Activated naive CD4-positive, alpha-beta T cell treated with anti-CD3 and anti-CD28 coated beads, Interleukin-2, amount 10 ng/mL, durations not matched to agents 7 days and 5 days (primary cell): ENCODE measurements around the gene OTOF.

Experiments
- CTCF ChIA-PET: fragments of 350-600 bp; sonication (Branson Sonifier 250); formaldehyde crosslinking; loops from one replicate; lab custom pipeline; 2021; ENCODE audit warnings: antibody characterized with exemption; lab: Charles Lee
- DNase-seq: peaks from one replicate; pipeline ENCODE4 v3.0.0-alpha.2; 2020
- H3K27ac Mint-ChIP-seq: one replicate; pipeline ENCODE4 v1.8.0; 2021; ENCODE audit warnings: mild to moderate bottlenecking, moderate library complexity, mixed read lengths
- H3K27me3 Mint-ChIP-seq: one replicate; pipeline ENCODE4 v1.8.0; 2021; ENCODE audit warnings: mild to moderate bottlenecking, mixed read lengths
- H3K36me3 Mint-ChIP-seq: one replicate; pipeline ENCODE4 v1.8.0; 2021; ENCODE audit warnings: mixed read lengths
- H3K4me1 Mint-ChIP-seq: one replicate; pipeline ENCODE4 v1.8.0; 2021; ENCODE audit warnings: mixed read lengths
- H3K4me3 Mint-ChIP-seq: one replicate; pipeline ENCODE4 v1.8.0; 2021; ENCODE audit warnings: mild to moderate bottlenecking, moderate library complexity, mixed read lengths
- H3K9me3 Mint-ChIP-seq: one replicate; pipeline ENCODE4 v1.8.0; 2021; ENCODE audit warnings: mixed read lengths

The OTOF gene

GRCh38 chr2:26477911-26478253 is at the start of gene OTOF:
OTOF (minus strand) TSS chr2:26478124.
- peak within 1 kb of the TSS; percentile 61 for H3K27ac Mint-ChIP-seq
- H3K27me3 Mint-ChIP-seq, result peaks cover 4% of the 10 kb centered on the region
- H3K4me3 Mint-ChIP-seq, result peak within 1 kb of the TSS; percentile 29
- no peak for DNase-seq
- H3K4me1 Mint-ChIP-seq, result peaks cover 5% of the 10 kb centered on the region
- no peaks in the 10 kb centered on the region for H3K36me3 Mint-ChIP-seq
- H3K9me3 Mint-ChIP-seq, result peaks cover 4% of the 10 kb centered on the region
- CTCF ChIA-PET, result interaction anchor here (1.2 to 2.5 kb wide), 3 partner anchors 9 to 25 kb away, joined by 3 to 11 read pairs (median 5); no protein-coding TSS in a partner anchor

- H3K4me1 Mint-ChIP-seq, result no peaks in the 10 kb centered on the region
- peaks cover 14% of the 10 kb centered on the region for H3K27me3 Mint-ChIP-seq
- no peak overlapping the region for H3K4me3 Mint-ChIP-seq
- no peaks in the 10 kb centered on the region for H3K9me3 Mint-ChIP-seq
- no peak for DNase-seq
- CTCF ChIA-PET, result no interaction called here
- H3K27ac Mint-ChIP-seq, result no peak overlapping the region
- no peaks in the 10 kb centered on the region for H3K36me3 Mint-ChIP-seq
Measured at GRCh38 chr2:26526589-26526988, 48.7 kb upstream of the OTOF start.

DNA sequence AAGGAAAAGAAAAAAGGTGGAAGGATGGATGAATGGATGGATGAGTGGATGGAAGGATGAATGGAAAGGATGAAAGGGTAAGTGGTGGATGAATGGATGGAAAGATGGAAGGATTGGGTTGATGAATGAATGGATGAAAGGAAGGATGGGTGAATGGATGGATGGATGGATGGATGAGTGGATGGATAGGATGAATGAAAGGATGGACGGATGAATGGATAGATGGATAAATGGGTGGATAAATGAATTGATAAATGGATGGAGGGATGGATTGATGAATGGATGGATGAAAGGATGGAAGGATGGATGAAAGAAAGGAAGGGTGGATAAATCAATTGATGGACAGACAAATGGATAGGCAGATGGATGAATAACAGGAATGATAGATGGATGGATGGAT is 48.2 kb upstream of the OTOF start:
- Mint-ChIP-seq H3K27ac (no peak overlapping the region), H3K36me3 (no peaks in the 10 kb centered on the region), H3K4me1 (no peaks in the 10 kb centered on the region), H3K9me3 (no peaks in the 10 kb centered on the region), H3K4me3 (no peak overlapping the region), H3K27me3 (peaks cover 18% of the 10 kb centered on the region)
- no peak for DNase-seq
- CTCF ChIA-PET, result no interaction called here

GRCh38 chr2:26523750-26524149 is 45.8 kb upstream of the OTOF start:
- no peak overlapping the region for H3K27ac Mint-ChIP-seq
- no peaks in the 10 kb centered on the region for H3K9me3 Mint-ChIP-seq
- no peaks in the 10 kb centered on the region for H3K36me3 Mint-ChIP-seq
- CTCF ChIA-PET, result no interaction called here
- H3K4me1 Mint-ChIP-seq, result peaks cover 12% of the 10 kb centered on the region
- H3K4me3 Mint-ChIP-seq, result no peak overlapping the region
- no peak for DNase-seq
- peaks cover 23% of the 10 kb centered on the region for H3K27me3 Mint-ChIP-seq

- no peak overlapping the region for H3K27ac Mint-ChIP-seq
- H3K9me3 Mint-ChIP-seq, result no peaks in the 10 kb centered on the region
- peaks cover 12% of the 10 kb centered on the region for H3K4me1 Mint-ChIP-seq
- CTCF ChIA-PET, result no interaction called here
- H3K36me3 Mint-ChIP-seq, result no peaks in the 10 kb centered on the region
- peaks cover 23% of the 10 kb centered on the region for H3K27me3 Mint-ChIP-seq
- DNase-seq, result no peak
- no peak overlapping the region for H3K4me3 Mint-ChIP-seq
Measured at GRCh38 chr2:26522751-26523171, 44.8 kb upstream of the OTOF start.

DNA sequence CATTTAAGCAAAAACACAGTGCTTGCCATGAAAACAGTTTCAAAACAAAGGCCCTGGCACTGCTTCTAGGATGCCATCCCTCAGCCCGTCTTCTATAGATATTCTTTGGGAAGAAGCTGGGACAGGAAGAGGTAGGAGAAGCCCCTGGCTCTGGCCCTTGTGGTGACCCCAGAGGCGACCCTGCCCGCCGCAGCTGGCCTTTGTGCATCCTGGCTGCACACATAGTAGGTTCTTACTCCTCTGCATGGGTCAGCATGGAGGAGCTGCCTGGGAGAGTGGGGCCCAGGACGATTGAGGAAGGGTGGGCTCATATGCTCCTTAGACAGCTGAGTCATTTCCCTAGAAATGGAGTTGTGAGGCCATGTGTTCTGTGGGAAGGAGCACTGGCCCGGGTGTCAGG is 44.4 kb upstream of the OTOF start:
- no peaks in the 10 kb centered on the region for H3K9me3 Mint-ChIP-seq
- no peak overlapping the region for H3K27ac Mint-ChIP-seq
- no peaks in the 10 kb centered on the region for H3K36me3 Mint-ChIP-seq
- H3K4me1 Mint-ChIP-seq, result peaks cover 12% of the 10 kb centered on the region
- peaks cover 26% of the 10 kb centered on the region for H3K27me3 Mint-ChIP-seq
- CTCF ChIA-PET, result interaction anchor here (0.7 to 1.0 kb wide), 2 partner anchors 54 to 197 kb away, joined by 3 read pairs; no protein-coding TSS in a partner anchor
- no peak for DNase-seq
- H3K4me3 Mint-ChIP-seq, result no peak overlapping the region

- CTCF ChIA-PET, result interaction anchor here (0.7 to 1.0 kb wide), 2 partner anchors 55 to 196 kb away, joined by 3 read pairs; no protein-coding TSS in a partner anchor
Measured at GRCh38 chr2:26521913-26522180, 43.9 kb upstream of the OTOF start.

GRCh38 chr2:26521054-26521912 is 43.4 kb upstream of the OTOF start:
- CTCF ChIA-PET, result interaction anchor here (0.7 to 1.0 kb wide), 4 partner anchors 23 to 196 kb away, joined by 3 to 5 read pairs (median 3); no protein-coding TSS in a partner anchor
- DNase-seq, result no peak
- Mint-ChIP-seq H3K4me3 (no peak overlapping the region), H3K4me1 (peaks cover 12% of the 10 kb centered on the region), H3K27me3 (peaks cover 26% of the 10 kb centered on the region), H3K36me3 (no peaks in the 10 kb centered on the region), H3K9me3 (no peaks in the 10 kb centered on the region), H3K27ac (no peak overlapping the region)

More at GRCh38 chr2:26521913-26522180, 43.9 kb upstream of the OTOF start:
- Mint-ChIP-seq H3K4me1 (peaks cover 12% of the 10 kb centered on the region), H3K27me3 (peaks cover 26% of the 10 kb centered on the region), H3K9me3 (no peaks in the 10 kb centered on the region), H3K36me3 (no peaks in the 10 kb centered on the region), H3K27ac (no peak overlapping the region), H3K4me3 (no peak overlapping the region)
- DNase-seq, result no peak

DNA sequence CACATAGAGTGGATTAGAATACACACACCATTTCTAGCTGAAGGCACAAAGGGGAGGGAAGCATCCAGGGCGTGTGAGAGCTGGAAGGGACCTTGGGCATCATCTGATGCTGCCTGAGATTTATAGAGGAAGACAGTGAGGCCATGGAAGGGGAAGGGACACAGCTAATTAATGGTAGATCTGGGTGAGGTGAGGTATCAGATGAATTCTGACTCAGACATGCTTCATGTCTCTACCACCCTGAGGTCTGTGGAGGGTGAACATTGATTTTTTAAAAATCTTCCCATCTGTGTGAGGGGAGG is 42.2 kb upstream of the OTOF start:
- H3K4me1 Mint-ChIP-seq, result peaks cover 12% of the 10 kb centered on the region
- H3K36me3 Mint-ChIP-seq, result no peaks in the 10 kb centered on the region
- no peaks in the 10 kb centered on the region for H3K9me3 Mint-ChIP-seq
- peaks cover 26% of the 10 kb centered on the region for H3K27me3 Mint-ChIP-seq
- H3K27ac Mint-ChIP-seq, result no peak overlapping the region
- CTCF ChIA-PET, result interaction anchor here (1.2 kb wide), 1 partner anchor 18 kb away, joined by 4 read pairs; no protein-coding TSS in a partner anchor
- DNase-seq, result no peak
- H3K4me3 Mint-ChIP-seq, result no peak overlapping the region

DNA sequence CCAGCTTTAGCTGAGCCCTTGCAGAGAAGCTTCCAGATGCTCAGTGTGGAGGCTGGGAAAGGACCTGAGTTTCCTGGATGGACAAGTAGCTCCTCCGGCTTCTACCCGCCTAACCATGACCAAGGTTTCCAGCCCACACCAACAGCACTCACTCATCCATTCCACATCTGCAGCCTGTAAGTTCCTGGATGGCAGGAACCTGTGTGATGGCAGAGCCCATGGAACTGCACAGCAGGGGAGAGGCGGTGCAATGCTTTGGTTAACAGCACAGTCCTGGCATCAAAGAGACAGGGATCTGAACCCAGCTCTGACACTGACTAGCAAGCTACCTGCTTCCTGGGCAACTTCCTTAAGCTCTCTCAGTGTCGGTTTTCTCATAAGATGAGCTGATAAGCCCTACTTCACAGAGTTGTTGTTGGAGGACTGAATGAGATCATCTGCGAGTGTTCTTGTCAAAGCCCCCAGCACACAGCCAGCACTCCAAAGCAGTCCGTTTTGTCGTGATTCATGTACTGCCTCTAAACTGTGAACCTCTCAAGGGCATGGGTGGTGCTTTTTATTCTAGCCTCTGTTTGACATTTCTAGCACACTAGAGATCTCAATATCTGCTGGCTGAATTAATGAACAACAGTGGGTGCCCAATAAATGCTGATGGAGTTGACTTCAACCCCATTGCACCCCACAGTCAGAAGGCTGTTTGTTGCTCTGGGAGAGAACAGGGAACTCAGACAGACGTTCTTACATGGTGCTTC is 41.6 kb upstream of the OTOF start:
- H3K4me3 Mint-ChIP-seq, result no peak overlapping the region
- no peaks in the 10 kb centered on the region for H3K9me3 Mint-ChIP-seq
- H3K27ac Mint-ChIP-seq, result no peak overlapping the region
- peak; percentile 45 for DNase-seq
- H3K27me3 Mint-ChIP-seq, result peaks cover 26% of the 10 kb centered on the region
- peaks cover 12% of the 10 kb centered on the region for H3K4me1 Mint-ChIP-seq
- H3K36me3 Mint-ChIP-seq, result no peaks in the 10 kb centered on the region
- CTCF ChIA-PET, result interaction anchor here (1.2 kb wide), 1 partner anchor 17 kb away, joined by 4 read pairs; no protein-coding TSS in a partner anchor

- CTCF ChIA-PET, result interaction anchor here (1.1 to 2.3 kb wide), 3 partner anchors 12 to 61 kb away, joined by 4 to 7 read pairs (median 5); no protein-coding TSS in a partner anchor
- DNase-seq, result no peak
- Mint-ChIP-seq H3K27me3 (peaks cover 39% of the 10 kb centered on the region), H3K4me1 (peaks cover 12% of the 10 kb centered on the region), H3K36me3 (no peaks in the 10 kb centered on the region), H3K27ac (no peak overlapping the region), H3K9me3 (no peaks in the 10 kb centered on the region), H3K4me3 (no peak overlapping the region)
Measured at GRCh38 chr2:26516781-26517180, 38.9 kb upstream of the OTOF start.

DNA sequence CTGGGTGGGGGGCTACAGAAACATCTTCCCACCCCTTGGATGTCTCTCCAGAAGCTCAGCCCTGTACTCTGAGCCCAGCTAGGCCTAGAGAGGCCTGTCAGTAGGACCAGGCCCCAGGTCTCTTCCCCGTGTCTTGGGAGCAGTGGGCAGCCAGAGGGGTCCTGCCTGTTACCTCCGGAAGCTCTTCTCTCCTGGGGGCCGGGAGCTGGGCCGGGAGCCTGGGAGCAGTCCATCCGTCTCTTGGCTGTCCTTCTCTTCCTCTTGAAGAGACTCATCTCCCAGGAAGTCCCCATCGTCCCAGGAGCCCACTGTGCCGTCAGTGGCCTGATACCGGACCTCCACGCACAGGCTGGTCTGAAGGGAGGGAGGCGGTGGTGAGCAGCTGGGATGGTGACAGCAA is 38.3 kb upstream of the OTOF start:
- H3K36me3 Mint-ChIP-seq, result no peaks in the 10 kb centered on the region
- CTCF ChIA-PET, result interaction anchor here (1.1 to 2.3 kb wide), 2 partner anchors 11 to 13 kb away, joined by 4 to 7 read pairs; no protein-coding TSS in a partner anchor

DNA sequence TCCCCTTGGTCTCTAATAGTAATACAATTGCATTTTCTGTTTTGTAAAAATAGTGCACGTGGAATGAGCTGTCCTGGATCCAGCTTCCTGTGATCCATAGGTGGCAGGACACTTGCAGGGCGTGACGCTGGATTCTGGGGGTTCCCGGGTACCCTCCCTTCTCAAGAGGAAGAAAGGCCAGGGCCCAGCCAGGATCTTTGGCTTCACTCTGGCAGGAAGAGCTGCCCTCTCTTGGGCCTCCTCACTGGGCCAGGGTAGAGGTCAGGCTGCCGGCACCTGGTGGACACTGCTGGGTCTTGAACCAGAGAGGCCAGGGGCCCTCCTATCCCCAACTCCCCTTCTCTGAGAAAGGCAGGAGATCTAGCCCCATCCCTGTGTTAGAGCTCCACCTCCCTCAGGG is 37.8 kb upstream of the OTOF start:
- no peak for DNase-seq
- no peaks in the 10 kb centered on the region for H3K36me3 Mint-ChIP-seq
- H3K4me1 Mint-ChIP-seq, result peaks cover 12% of the 10 kb centered on the region
- no peak overlapping the region for H3K27ac Mint-ChIP-seq
- peaks cover 29% of the 10 kb centered on the region for H3K27me3 Mint-ChIP-seq
- CTCF ChIA-PET, result interaction anchor here (0.7 to 2.3 kb wide), 2 partner anchors 13 to 62 kb away, joined by 3 to 7 read pairs; no protein-coding TSS in a partner anchor
- H3K4me3 Mint-ChIP-seq, result no peak overlapping the region
- H3K9me3 Mint-ChIP-seq, result no peaks in the 10 kb centered on the region

More for the DNA sequence above, 38.3 kb upstream of the OTOF start:
- Mint-ChIP-seq H3K9me3 (no peaks in the 10 kb centered on the region), H3K4me3 (no peak overlapping the region), H3K27ac (no peak overlapping the region), H3K4me1 (peaks cover 12% of the 10 kb centered on the region), H3K27me3 (peaks cover 34% of the 10 kb centered on the region)
- DNase-seq, result no peak

DNA sequence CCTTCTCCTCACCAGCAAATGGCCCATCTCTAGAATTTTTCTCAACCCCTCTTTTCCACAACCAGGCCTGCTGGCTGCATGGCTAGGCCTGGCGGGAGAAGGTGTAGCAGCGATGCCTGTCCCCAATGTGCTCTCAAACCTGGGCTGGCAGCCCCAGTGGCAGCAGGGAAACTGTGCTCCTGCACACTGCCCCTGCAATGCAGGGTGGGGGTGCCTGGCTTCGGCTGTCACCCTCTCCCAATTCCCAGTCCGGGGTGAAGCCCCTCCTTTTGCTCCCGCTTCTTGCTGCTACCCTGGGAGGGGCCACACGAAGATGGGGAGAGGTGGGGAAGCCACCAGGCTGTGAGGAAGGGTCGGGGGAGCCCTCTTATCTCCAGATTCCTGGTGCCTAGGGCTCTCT is 36.1 kb upstream of the OTOF start:
- no peak overlapping the region for H3K27ac Mint-ChIP-seq
- CTCF ChIA-PET, result interaction anchor here (1.1 to 1.2 kb wide), 2 partner anchors 11 to 52 kb away, joined by 3 to 4 read pairs; no protein-coding TSS in a partner anchor
- DNase-seq, result no peak
- no peak overlapping the region for H3K4me3 Mint-ChIP-seq
- H3K36me3 Mint-ChIP-seq, result no peaks in the 10 kb centered on the region
- no peaks in the 10 kb centered on the region for H3K4me1 Mint-ChIP-seq
- H3K9me3 Mint-ChIP-seq, result no peaks in the 10 kb centered on the region
- H3K27me3 Mint-ChIP-seq, result peaks cover 27% of the 10 kb centered on the region
